T47D (cell line): ENCODE measurements around the gene LENG8.

Experiments used
- DNase-seq, 2 experiments: peaks; one replicate each; pipeline versions ENCODE4 v3.0.0 to v3.0.0-alpha.2; 2011 to 2012; ENCODE audit warnings: low read depth in 1 of 2, low spot score in 1 of 2
- JUND ChIP-seq: IDR thresholded peaks from 2 replicates; pipeline ENCODE4 v1.6.1; 2012; ENCODE audit warnings: low read depth
- in situ Hi-C: cut with HindIII; loops from 2 replicates; pipeline ENCODE4 v1.10.0; 2016; ENCODE audit warnings: low sequenced_read_pairs, low pct_unique_long_range_greater_than_20kb

LENG8 gene

GRCh38 chr19:54426291-54426931 is 22.6 kb upstream of the LENG8 start:
- in situ Hi-C loops: no loop called here
- DNase-seq: peak in 1 of 2 experiments; percentile 29
- TF ChIP-seq JUND: no peak

- in situ Hi-C loops: no loop called here
- no peak for DNase-seq
- no peak for TF ChIP-seq JUND
These were observed 21.4 kb upstream of the LENG8 start for GRCh38 chr19:54427586-54427985.

- TF ChIP-seq JUND: no peak
- DNase-seq: no peak
- in situ Hi-C loops: no loop called here
These were observed 20.4 kb upstream of the LENG8 start for GRCh38 chr19:54428323-54429175.

GRCh38 chr19:54429176-54429495 is 19.9 kb upstream of the LENG8 start:
- DNase-seq: no peak
- TF ChIP-seq JUND: no peak
- in situ Hi-C loops: no loop called here

- TF ChIP-seq JUND: no peak
- in situ Hi-C loops: no loop called here
- DNase-seq: no peak
These were observed 19.3 kb upstream of the LENG8 start for GRCh38 chr19:54429545-54430227.

- DNase-seq: peak; percentile 83 to 91
- in situ Hi-C loops: no loop called here
- no peak for TF ChIP-seq JUND
These were observed 18.4 kb upstream of the LENG8 start for GRCh38 chr19:54430306-54431254.

GRCh38 chr19:54431255-54431838 is 17.7 kb upstream of the LENG8 start:
- in situ Hi-C loops: no loop called here
- DNase-seq: peak; percentile 28 to 89

GRCh38 chr19:54432144-54432738 is 16.8 kb upstream of the LENG8 start:
- in situ Hi-C loops: no loop called here
- TF ChIP-seq JUND: no peak
- peak; percentile 41 to 92 for DNase-seq

More at GRCh38 chr19:54431255-54431838, 17.7 kb upstream of the LENG8 start:
- TF ChIP-seq JUND: no peak

GRCh38 chr19:54433697-54434096 is 15.3 kb upstream of the LENG8 start:
- no peak for DNase-seq
- in situ Hi-C loops: no loop called here
- TF ChIP-seq JUND: no peak

- TF ChIP-seq JUND: no peak
- in situ Hi-C loops: no loop called here
- DNase-seq: peak in 1 of 2 experiments; percentile 25
These were observed 14.7 kb upstream of the LENG8 start for GRCh38 chr19:54434112-54434872.

GRCh38 chr19:54434873-54435214 is 14.2 kb upstream of the LENG8 start:
- no peak for TF ChIP-seq JUND
- DNase-seq: no peak
- in situ Hi-C loops: no loop called here
